HG03378 (cell line): ENCODE measurements around the gene APOLD1.
A peak's percentile ranks its signal among the peaks of the same experiment; 100 is the strongest.
"Not testable (repeated sequence)": the region's sequence is repeated elsewhere in the genome, so short reads cannot be mapped to it uniquely, and the experiment has no call there.

ENCODE experiments used
- ATAC-seq: cut with Tn5 transposase; IDR thresholded peaks from one replicate; pipeline ENCODE4 v1.9.1; 2021; ENCODE audit warnings: mild to moderate bottlenecking, moderate library complexity; ENCODE audit not compliant: unreplicated experiment

Gene APOLD1

DNA sequence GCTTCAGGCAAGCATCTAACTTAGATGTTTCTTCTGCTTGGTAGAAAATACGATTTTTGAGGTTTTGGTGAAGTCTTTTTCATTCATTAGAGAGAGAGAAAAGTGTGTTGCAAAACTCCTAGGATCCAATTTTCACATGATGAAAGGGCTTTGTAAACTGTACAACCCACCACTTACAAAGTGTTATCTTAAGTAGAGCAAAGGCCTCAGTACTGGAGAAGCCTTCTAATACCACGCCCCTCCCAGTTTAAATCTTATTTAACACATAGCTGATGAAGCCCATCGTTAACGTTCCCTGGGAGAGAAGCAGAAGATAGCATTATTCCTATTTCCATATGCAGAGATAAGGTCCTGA is 869 bp downstream of the APOLD1 start:
- peak; percentile 8 for ATAC-seq

- peak; percentile 47 for ATAC-seq
Observed at GRCh38 chr12:12786706-12787601, 1.5 kb downstream of the APOLD1 start.

DNA sequence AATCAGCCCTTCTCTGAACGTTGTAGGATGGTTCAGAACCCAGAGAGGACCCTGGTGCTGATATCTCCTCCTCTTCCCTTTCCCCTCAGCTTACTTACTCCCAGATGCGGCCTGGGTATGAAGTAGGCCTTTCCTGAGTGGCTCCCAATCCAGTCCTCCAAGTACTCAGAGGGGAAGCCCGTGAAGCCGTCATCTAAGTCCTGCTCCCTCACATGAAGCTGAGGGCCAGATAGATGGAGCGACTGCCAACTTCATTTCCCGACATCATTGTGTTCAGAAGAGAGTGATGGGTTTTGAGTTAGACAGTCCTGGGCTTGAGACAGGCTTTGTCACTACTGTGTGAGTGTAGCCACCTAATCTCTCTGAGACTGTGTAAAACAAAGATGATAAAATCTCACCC is 2.7 kb downstream of the APOLD1 start:
- ATAC-seq = no peak

DNA sequence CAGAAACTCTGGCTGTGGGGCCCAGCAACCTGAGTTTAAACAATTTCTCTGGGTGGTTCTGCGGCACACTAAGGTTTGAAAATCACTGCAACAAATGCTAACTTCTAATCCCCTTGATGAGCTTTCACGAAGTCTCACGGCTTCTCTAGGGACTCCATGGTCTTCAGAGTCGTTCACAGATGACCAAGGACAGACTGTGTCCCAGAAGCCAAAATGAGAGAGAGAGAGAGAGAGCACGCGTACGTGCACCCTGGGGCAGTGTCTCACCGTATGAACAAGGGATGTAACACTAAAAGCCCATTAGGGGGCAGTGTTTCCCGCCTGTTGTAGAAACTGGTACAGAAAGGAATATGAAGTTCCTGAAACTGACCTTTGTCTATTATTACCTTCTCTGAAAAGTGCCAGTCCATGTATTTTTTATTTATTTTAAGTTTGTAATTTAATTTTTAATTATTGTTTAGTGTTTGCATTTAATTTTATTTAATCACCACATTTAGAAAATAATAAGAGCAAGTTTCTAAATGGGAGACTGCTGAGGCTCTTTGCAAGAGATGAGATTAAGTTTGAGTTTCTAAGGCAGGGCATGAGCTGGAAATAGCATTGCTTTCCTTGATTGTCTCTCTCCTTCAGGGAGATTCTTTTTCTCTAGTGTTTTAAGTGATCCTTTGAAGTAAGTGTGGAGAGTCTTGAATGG is 3.4 kb downstream of the APOLD1 start:
- ATAC-seq = peak; percentile 63

GRCh38 chr12:12790956-12791355 is 5.5 kb downstream of the APOLD1 start:
- no peak for ATAC-seq

DNA sequence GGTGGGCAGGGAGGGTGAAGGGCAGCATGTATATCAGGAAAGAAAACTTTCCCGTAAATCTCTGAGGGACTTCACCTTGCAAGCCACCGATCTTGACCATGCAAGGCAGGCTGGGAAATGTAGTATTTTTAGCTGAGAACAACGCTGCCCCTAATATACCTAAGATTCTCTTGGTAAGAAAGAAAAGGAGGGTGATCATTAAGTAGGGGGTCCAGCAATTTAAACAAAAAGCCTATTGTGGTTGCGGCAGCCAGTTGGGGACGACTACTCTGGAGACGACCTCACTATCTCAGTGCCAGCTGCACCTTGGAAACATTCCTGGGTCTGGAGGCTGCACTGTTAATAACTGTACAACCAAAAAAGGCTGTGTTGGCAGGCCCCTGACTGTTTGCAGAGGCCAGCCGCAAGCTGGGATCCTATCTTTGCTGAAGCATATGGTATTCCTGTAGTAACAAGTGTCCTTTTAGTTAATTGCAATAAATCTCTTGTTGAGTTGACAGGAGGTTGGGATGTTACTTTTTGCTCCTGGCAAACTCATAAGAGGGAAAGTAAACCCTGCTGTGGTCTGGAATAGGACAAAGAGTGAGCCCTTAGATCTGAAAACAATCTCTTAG is 6.4 kb downstream of the APOLD1 start:
- no peak for ATAC-seq

GRCh38 chr12:12792421-12792820 is 7.0 kb downstream of the APOLD1 start:
- ATAC-seq = no peak

DNA sequence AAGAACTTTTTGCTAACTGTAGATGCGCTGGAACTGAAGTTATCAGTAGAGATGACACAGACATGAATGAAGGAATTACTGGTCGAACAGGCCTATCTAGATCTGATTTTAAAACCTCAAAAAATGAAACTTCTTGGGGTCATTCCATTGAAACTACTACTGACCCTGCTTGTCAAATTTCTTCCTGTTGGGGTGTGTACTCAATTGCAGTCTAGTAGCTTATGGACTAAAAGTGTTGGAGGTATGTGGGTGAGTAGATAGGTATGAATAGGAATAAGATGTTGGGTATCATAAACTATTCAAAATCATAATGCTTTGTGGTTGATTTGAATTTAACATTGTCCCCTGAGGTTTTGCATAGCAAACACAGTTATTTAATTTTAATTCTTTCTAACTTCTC is 9.2 kb downstream of the APOLD1 start:
- no peak for ATAC-seq

GRCh38 chr12:12796171-12796570 is 10.7 kb downstream of the APOLD1 start:
- no peak for ATAC-seq

GRCh38 chr12:12796928-12797793 is 11.7 kb downstream of the APOLD1 start:
- no peak for ATAC-seq

- ATAC-seq = no peak
Observed at GRCh38 chr12:12797794-12798152, 12.3 kb downstream of the APOLD1 start.

DNA sequence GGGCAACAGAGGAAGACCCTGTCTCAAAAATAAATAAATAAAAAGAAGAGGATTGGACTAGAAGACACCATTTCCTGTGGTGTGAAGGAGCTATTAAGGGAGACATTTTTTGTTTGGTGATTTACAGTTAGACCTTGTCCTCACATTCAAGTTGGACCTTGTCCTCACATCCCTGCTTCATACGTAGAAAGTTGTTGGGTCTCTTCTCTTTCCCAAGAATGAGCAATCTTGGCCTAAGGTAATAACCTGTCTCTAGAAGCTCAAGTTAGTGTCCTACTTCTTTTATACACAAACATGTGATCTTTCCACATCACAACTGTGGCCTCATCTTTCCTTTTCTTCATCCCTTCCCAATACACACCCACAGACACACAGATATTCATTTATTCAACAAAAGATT is 13.0 kb downstream of the APOLD1 start:
- no peak for ATAC-seq

DNA sequence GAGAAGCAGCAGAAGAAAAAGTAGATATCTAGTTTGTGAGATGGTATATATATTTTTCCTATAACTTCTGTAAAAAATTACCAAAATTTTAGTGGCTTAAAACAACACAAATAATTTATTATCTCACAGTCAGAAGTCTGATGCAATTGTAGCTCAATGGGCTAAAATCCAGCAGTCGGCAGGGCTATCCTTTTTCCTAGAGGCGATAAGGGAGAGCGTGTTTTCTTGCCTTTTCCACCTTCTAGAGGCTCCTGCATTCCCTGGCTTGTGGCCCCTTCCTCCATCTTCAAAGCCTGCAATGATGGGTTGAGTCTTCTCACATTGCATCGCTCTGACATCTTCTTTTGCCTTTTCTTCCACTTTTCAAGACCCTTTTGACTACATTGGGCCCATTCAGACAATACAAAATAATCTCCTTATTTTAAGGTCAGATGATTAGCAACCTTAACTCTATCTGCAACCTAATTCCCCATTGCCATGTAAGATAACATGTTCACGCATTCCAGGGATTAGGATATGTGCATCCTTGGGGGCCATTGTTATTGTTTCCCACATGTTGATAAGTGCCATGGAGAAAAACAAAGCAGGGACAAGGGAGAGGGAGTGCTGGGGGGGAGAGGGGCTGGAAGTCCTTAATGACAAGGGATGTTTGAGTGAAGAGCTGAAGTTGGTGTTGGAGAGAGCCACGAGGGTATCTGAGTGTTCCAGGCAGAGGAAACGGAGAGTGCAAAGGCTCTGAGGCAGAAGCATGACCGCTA is 13.9 kb downstream of the APOLD1 start:
- no peak for ATAC-seq

- ATAC-seq = no peak
Observed at GRCh38 chr12:12800406-12801180, 15.1 kb downstream of the APOLD1 start.

GRCh38 chr12:12801656-12802055 is 16.2 kb downstream of the APOLD1 start:
- not testable (repeated sequence) for ATAC-seq

DNA sequence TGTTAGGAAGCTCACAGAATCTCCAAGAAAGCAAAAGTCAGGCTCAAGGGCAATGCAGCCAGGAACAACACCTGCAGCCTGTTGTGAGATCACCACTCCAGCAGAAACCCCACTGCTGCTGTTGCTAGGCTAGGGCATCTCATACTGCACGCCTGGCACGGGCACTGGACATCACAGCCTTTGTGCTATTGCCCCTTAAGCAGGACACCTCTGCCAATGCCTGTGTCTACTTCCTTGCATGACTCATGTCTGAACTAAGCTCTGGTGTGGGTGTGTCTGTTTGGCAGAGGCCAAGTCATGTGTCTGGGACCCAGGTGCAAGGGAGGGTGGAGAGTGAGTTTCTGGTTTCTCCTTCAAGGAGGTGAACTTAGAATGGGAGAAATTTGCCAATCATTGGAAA is 17.7 kb downstream of the APOLD1 start:
- ATAC-seq = peak; percentile 84

GRCh38 chr12:12804011-12804410 is 18.6 kb downstream of the APOLD1 start:
- no peak for ATAC-seq

- ATAC-seq = no peak
Observed at GRCh38 chr12:12804432-12804886, 19.0 kb downstream of the APOLD1 start.

DNA sequence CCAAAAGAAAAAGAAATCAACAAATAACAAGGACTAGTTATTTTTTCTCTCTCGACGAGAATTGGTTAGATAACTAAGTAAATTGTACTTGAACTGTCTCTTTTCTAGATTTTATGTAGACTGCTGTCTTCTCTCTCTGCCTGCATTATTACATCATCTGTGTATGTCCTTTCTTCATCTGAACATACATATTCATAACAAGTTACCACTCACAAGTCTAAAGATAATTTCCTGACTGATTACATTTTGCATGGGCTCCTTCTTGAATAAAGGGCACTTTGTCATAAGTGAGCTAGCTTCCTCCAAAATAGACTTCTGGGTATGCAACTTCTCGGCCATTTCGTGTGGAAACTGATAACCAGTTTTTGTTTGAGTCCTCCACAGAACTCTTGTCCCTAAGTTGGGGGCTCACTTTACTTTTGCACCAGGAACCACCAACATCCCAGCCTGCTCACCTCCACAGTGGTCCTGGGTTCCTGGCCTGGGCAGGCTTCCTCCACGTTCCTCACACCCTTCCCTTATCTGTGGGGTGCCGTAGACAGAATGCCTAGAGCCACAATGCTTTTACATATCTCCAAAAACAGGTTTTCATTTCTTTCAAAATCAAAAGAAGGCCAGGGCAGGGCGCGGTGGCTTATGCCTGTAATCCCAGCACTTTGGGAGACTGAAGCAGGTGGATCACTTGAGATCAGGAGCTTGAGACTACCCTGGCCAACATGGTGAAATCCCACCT is 21.5 kb downstream of the APOLD1 start:
- ATAC-seq = no peak
